ENCODE data around the gene TRIM47. TPM values are rescaled to one million over a fixed set of nuclear protein-coding genes. Genes with fewer than 3 reads are reported as not detected.

TRIM47 gene
- total RNA-seq, 1 experiment from 2014 or later: 6.9 TPM

- Histone ChIP-seq H3K27ac (ENCODE audit: insufficient read length, low read depth, low read length) (no peak overlapping the region), H3K4ac (ENCODE audit: low read depth, low read length) (no peak overlapping the region), H4K8ac (replicated peaks; ENCODE audit: insufficient read length, low read depth, low read length) (no peak overlapping the region), H2AFZ (ENCODE audit: low read length) (no peak overlapping the region), H3K79me2 (ENCODE audit: insufficient read depth, low read length) (no peaks in the 10 kb centered on the region), H3K14ac (ENCODE audit: insufficient read depth, low read length) (no peak overlapping the region; the same call in 1 of the 2 replicates), H3K4me1 (ENCODE audit: insufficient read depth, low read length) (peaks cover 3% of the 10 kb centered on the region; the same call in 1 of the 2 replicates), H2BK15ac (ENCODE audit: low read depth, low read length) (no peak overlapping the region), H3T11ph (ENCODE audit: low read length) (no peak overlapping the region), H3K23ac (ENCODE audit: insufficient read length, low read depth, low read length) (no peak overlapping the region), H3K4me2 (ENCODE audit: insufficient read depth, insufficient read length, low read length) (no peak overlapping the region), H3K56ac (ENCODE audit: insufficient read length, low read depth, low read length) (no peak overlapping the region), H3K18ac (ENCODE audit: insufficient read length, low read depth, low read length) (no peak overlapping the region), H2BK5ac (ENCODE audit: insufficient read length, low read length) (no peak overlapping the region), H3K9ac (ENCODE audit: extremely low read depth, insufficient read length, low read length) (no peak overlapping the region), H2BK20ac (ENCODE audit: low read depth, low read length, poor library complexity, severe bottlenecking) (no peak overlapping the region), H4K91ac (ENCODE audit: insufficient read length, low read depth, low read length) (no peak overlapping the region), H3K79me1 (ENCODE audit: insufficient read depth, low read depth, low read length, poor library complexity, severe bottlenecking) (no peaks in the 10 kb centered on the region), H2BK120ac (ENCODE audit: low read depth, low read length, poor library complexity, severe bottlenecking) (no peak overlapping the region), H3K23me2 (ENCODE audit: insufficient read length, low read depth, low read length, poor library complexity, severe bottlenecking) (peaks cover 8% of the 10 kb centered on the region), H3K27me3 (ENCODE audit: insufficient read depth, low read length) (peaks cover 3% of the 10 kb centered on the region; the same call in 1 of the 2 replicates), H4K5ac (ENCODE audit: insufficient read length, low read depth, low read length) (no peak overlapping the region), H3K9me3 (ENCODE audit: control insufficient read depth, low read depth, low read length) (no peaks in the 10 kb centered on the region), H2BK12ac (ENCODE audit: insufficient read length, low read depth, low read length) (no peak overlapping the region), H2AK5ac (ENCODE audit: insufficient read length, low read length) (no peak overlapping the region), H4K20me1 (ENCODE audit: control insufficient read depth, insufficient read depth, insufficient read length) (no peaks in the 10 kb centered on the region)
- H3K27me3 Mint-ChIP-seq (ENCODE audit: low read depth): peaks cover 42% of the 10 kb centered on the region
- TF ChIP-seq, protein P1, sequence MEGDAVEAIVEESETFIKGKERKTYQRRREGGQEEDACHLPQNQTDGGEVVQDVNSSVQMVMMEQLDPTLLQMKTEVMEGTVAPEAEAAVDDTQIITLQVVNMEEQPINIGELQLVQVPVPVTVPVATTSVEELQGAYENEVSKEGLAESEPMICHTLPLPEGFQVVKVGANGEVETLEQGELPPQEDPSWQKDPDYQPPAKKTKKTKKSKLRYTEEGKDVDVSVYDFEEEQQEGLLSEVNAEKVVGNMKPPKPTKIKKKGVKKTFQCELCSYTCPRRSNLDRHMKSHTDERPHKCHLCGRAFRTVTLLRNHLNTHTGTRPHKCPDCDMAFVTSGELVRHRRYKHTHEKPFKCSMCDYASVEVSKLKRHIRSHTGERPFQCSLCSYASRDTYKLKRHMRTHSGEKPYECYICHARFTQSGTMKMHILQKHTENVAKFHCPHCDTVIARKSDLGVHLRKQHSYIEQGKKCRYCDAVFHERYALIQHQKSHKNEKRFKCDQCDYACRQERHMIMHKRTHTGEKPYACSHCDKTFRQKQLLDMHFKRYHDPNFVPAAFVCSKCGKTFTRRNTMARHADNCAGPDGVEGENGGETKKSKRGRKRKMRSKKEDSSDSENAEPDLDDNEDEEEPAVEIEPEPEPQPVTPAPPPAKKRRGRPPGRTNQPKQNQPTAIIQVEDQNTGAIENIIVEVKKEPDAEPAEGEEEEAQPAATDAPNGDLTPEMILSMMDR (conservative IDR thresholded peaks at IDR 0.05): peak; percentile 57
- DNase-seq: peak; percentile 86
- H3K4me3 Mint-ChIP-seq: peak overlapping the region in 1 of 2 experiments; percentile 82; a peak in 1 of 5 replicates
- no peaks in the 10 kb centered on the region; a peak in 1 of 5 replicates for H3K9me3 Mint-ChIP-seq
- H3K4me1 Mint-ChIP-seq: peaks cover 18 to 22% of the 10 kb centered on the region in 2 experiments
- no CpG with 5 or more reads among the region's 26 CpGs for WGBS (ENCODE audit: extremely low coverage, insufficient read length, low lambda C conversion rate)
- H3K36me3 Mint-ChIP-seq (ENCODE audit: insufficient read depth in 1 of 3, low read depth in 3 of 3): no peaks in the 10 kb centered on the region; a peak in 2 of 7 replicates
- no peak overlapping the region; a peak in 1 of 7 replicates for H3K27ac Mint-ChIP-seq
These were observed 2.0 kb downstream of the TRIM47 start for GRCh38 chr17:75876190-75876937.

Measured in H9 (cell line).